ENCODE results near the gene PNPLA7.
"Not testable (repeated sequence)": the region's sequence is repeated elsewhere in the genome, so short reads cannot be mapped to it uniquely, and the experiment has no call there.

PNPLA7 gene

GRCh38 chr9:137480686-137481683 is 69.2 kb downstream of the PNPLA7 start:
- DNase-seq (ENCODE audit: low read depth in 2 of 2), result no peak

- DNase-seq (ENCODE audit: low read depth in 2 of 2), result no peak
These were observed 70.1 kb downstream of the PNPLA7 start for GRCh38 chr9:137479892-137480685.

- DNase-seq (ENCODE audit: low read depth in 2 of 2), result no peak
These were observed 71.0 kb downstream of the PNPLA7 start for GRCh38 chr9:137478962-137479861.

GRCh38 chr9:137478613-137478961 is 71.6 kb downstream of the PNPLA7 start:
- DNase-seq (ENCODE audit: low read depth in 2 of 2), result no peak

- no peak for DNase-seq (ENCODE audit: low read depth in 2 of 2)
These were observed 72.2 kb downstream of the PNPLA7 start for GRCh38 chr9:137477778-137478612.

GRCh38 chr9:137476856-137477255 is 73.3 kb downstream of the PNPLA7 start:
- no peak for DNase-seq (ENCODE audit: low read depth in 2 of 2)

GRCh38 chr9:137475666-137476065 is 74.5 kb downstream of the PNPLA7 start:
- DNase-seq (ENCODE audit: low read depth in 2 of 2), result no peak

GRCh38 chr9:137474271-137474670 is 75.9 kb downstream of the PNPLA7 start:
- no peak for DNase-seq (ENCODE audit: low read depth in 2 of 2)

- DNase-seq (ENCODE audit: low read depth in 2 of 2), result no peak
These were observed 79.4 kb downstream of the PNPLA7 start for GRCh38 chr9:137470785-137471184.

GRCh38 chr9:137467896-137468295 is 82.3 kb downstream of the PNPLA7 start:
- DNase-seq (ENCODE audit: low read depth in 2 of 2), result no peak

GRCh38 chr9:137467161-137467581 is 83.0 kb downstream of the PNPLA7 start:
- DNase-seq (ENCODE audit: low read depth in 2 of 2), result no peak

GRCh38 chr9:137466389-137467085 is 83.7 kb downstream of the PNPLA7 start:
- not testable (repeated sequence) for DNase-seq (ENCODE audit: low read depth in 2 of 2)

- no peak for DNase-seq (ENCODE audit: low read depth in 2 of 2)
These were observed 84.3 kb downstream of the PNPLA7 start for GRCh38 chr9:137465720-137466388.

- no peak for DNase-seq (ENCODE audit: low read depth in 2 of 2)
These were observed 85.0 kb downstream of the PNPLA7 start for GRCh38 chr9:137465000-137465719.

GRCh38 chr9:137464291-137464999 is 85.8 kb downstream of the PNPLA7 start:
- DNase-seq (ENCODE audit: low read depth in 2 of 2), result no peak

GRCh38 chr9:137463931-137464290 is 86.3 kb downstream of the PNPLA7 start:
- no peak for DNase-seq (ENCODE audit: low read depth in 2 of 2)

- no peak for DNase-seq (ENCODE audit: low read depth in 2 of 2)
These were observed 86.9 kb downstream of the PNPLA7 start for GRCh38 chr9:137462986-137463930.
